NCI-H2196 treated with DMSO at 0.1 percent for 48 hours (cell line): ENCODE measurements around the gene COA5.

Experiments used
- DNase-seq: peaks from one replicate; lab custom pipeline; 2025; ENCODE audit not compliant: unreplicated experiment; lab: John Stamatoyannopoulos, UW

Gene COA5

GRCh38 chr2:98554116-98554861, 54.0 kb downstream of the COA5 start:
- no peak for DNase-seq

DNA sequence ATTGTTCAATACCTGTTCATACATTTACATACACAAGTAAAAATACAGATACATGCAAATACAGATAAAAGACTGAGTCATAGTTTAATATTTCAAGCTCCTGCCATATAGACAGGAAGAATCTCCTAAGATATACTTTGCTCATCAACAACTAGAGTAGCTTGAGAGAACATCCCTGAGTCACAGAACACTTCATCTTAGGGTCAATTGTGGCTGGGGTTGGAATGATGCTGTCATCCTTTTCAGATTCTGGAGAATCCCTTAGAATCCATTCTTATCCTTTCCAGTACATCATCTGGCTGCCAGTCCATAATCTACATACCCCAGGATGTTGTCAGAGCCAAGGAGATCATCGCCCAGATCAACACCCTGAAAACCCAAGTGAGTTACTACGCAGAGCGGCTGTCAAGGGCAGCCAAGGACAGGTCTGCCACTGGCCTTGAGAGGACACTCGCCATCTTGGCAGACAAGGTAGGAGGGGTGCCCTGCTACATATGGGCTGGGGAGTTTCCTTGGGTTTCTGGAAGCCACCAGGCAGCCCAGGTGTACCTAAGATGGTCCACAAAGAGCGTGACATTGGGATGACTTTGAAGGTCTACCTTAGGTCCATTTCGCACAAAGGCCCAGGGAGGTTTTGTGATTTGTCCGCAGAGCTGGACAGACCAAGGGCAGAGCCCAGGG, 55.7 kb downstream of the COA5 start:
- DNase-seq, result no peak

- no peak for DNase-seq
Observed at GRCh38 chr2:98551316-98551715, 57.0 kb downstream of the COA5 start.

DNA sequence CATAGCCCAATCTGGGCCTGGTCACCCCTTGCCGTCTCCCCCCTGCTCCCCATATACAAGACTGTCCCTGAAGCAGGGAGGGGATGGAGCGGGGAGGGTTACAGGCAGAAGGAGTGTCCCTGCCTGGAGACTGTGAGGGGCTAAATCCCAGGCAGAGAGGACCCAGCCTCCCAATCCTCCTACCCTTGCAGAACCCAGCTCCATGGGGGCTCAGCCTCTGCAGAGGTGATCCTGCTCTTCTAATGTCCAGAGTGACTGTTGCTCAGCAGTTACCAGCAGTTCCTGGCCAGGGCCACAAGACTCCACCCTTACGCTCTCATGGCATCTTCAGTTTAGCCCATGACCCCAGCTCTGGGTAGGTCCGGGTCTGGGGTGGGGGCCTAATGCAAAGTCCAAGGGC, 58.1 kb downstream of the COA5 start:
- no peak for DNase-seq
